ENCODE results near the gene GRM8.

Gene GRM8

GRCh38 chr7:126750207-126750911 is 502.4 kb downstream of the GRM8 start:
- Histone ChIP-seq H3K4me1 (ENCODE audit: low read length) (no peaks in the 10 kb centered on the region), H3K27ac (ENCODE audit: low read length) (no peak overlapping the region), H3K4me3 (ENCODE audit: low read length) (no peak overlapping the region), H3K79me2 (ENCODE audit: low read length) (no peaks in the 10 kb centered on the region), H3K9me2 (replicated peaks; ENCODE audit: insufficient read depth, low read length) (no peaks in the 10 kb centered on the region), H3K36me3 (replicated peaks; ENCODE audit: insufficient read depth, low read length) (no peaks in the 10 kb centered on the region), H3K27me3 (replicated peaks; ENCODE audit: insufficient read depth, low read length) (no peaks in the 10 kb centered on the region), H3F3A (ENCODE audit: insufficient read depth, low read length) (no peaks in the 10 kb centered on the region), H3K9me3 (replicated peaks; ENCODE audit: insufficient read depth, low read length) (no peaks in the 10 kb centered on the region), H3K4me2 (ENCODE audit: low read depth, low read length) (no peak overlapping the region), H4K20me1 (ENCODE audit: insufficient read depth, low read length) (no peaks in the 10 kb centered on the region), H3K9ac (ENCODE audit: low read length) (no peak overlapping the region), H2AFZ (ENCODE audit: low read length) (no peak overlapping the region)
- TF ChIP-seq EZH2phosphoT487 (IDR thresholded peaks at IDR 0.05; ENCODE audit: low read length) = no peak
- TF ChIP-seq, protein P1, sequence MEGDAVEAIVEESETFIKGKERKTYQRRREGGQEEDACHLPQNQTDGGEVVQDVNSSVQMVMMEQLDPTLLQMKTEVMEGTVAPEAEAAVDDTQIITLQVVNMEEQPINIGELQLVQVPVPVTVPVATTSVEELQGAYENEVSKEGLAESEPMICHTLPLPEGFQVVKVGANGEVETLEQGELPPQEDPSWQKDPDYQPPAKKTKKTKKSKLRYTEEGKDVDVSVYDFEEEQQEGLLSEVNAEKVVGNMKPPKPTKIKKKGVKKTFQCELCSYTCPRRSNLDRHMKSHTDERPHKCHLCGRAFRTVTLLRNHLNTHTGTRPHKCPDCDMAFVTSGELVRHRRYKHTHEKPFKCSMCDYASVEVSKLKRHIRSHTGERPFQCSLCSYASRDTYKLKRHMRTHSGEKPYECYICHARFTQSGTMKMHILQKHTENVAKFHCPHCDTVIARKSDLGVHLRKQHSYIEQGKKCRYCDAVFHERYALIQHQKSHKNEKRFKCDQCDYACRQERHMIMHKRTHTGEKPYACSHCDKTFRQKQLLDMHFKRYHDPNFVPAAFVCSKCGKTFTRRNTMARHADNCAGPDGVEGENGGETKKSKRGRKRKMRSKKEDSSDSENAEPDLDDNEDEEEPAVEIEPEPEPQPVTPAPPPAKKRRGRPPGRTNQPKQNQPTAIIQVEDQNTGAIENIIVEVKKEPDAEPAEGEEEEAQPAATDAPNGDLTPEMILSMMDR (IDR thresholded peaks at IDR 0.05; ENCODE audit: low read length) = no peak
- TF ChIP-seq EZH2 (optimal IDR thresholded peaks at IDR 0.05; ENCODE audit: low read depth, low read length) = no peak
- no peak for DNase-seq

- Histone ChIP-seq H3K36me3 (replicated peaks; ENCODE audit: insufficient read depth, low read length) (no peaks in the 10 kb centered on the region), H3F3A (ENCODE audit: insufficient read depth, low read length) (no peaks in the 10 kb centered on the region), H3K79me2 (ENCODE audit: low read length) (no peaks in the 10 kb centered on the region), H4K20me1 (ENCODE audit: insufficient read depth, low read length) (no peaks in the 10 kb centered on the region), H3K4me2 (ENCODE audit: low read depth, low read length) (no peak overlapping the region), H3K9me3 (replicated peaks; ENCODE audit: insufficient read depth, low read length) (no peaks in the 10 kb centered on the region), H3K9me2 (replicated peaks; ENCODE audit: insufficient read depth, low read length) (no peaks in the 10 kb centered on the region), H3K27ac (ENCODE audit: low read length) (no peak overlapping the region), H2AFZ (ENCODE audit: low read length) (no peak overlapping the region), H3K9ac (ENCODE audit: low read length) (no peak overlapping the region), H3K4me3 (ENCODE audit: low read length) (no peak overlapping the region), H3K4me1 (ENCODE audit: low read length) (peaks cover 9% of the 10 kb centered on the region), H3K27me3 (replicated peaks; ENCODE audit: insufficient read depth, low read length) (no peaks in the 10 kb centered on the region)
- no peak for DNase-seq
- no peak for TF ChIP-seq EZH2 (optimal IDR thresholded peaks at IDR 0.05; ENCODE audit: low read depth, low read length)
- no peak for TF ChIP-seq EZH2phosphoT487 (IDR thresholded peaks at IDR 0.05; ENCODE audit: low read length)
- TF ChIP-seq, protein P1 (IDR thresholded peaks at IDR 0.05; ENCODE audit: low read length) = no peak
Observed at GRCh38 chr7:126728967-126729366, 523.8 kb downstream of the GRM8 start.

DNA sequence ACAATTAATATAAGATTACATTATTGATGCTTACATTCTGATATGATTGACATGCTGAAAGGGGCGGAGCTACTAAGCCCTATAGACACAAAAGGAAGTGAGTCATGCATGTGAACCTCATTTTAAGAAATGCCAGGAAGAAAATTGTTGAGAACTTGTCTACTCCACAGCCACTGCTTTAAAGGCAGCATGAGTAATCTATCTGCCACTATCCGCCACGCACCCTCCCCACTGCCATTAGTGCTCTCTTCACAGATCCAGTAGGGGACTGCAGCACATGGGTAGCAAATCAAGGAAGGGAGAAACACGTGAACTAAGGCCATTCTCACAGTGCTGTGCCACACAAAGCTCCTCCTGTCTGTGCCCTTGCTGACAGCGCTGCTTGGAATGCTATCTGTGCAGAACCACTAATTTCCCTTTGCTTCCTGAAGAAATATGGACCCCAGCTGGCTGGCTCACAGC is 524.8 kb downstream of the GRM8 start:
- H3K9me3 ChIP-seq (replicated peaks; ENCODE audit: insufficient read depth, low read length) = no peaks in the 10 kb centered on the region
- peak; percentile 19 for DNase-seq
- TF ChIP-seq EZH2 (optimal IDR thresholded peaks at IDR 0.05; ENCODE audit: low read depth, low read length) (no peak), EZH2phosphoT487 (IDR thresholded peaks at IDR 0.05; ENCODE audit: low read length) (no peak)
- TF ChIP-seq, protein P1 (IDR thresholded peaks at IDR 0.05; ENCODE audit: low read length) = no peak
- peaks cover 16% of the 10 kb centered on the region for H3K4me1 ChIP-seq (ENCODE audit: low read length)
- no peak overlapping the region for H3K4me2 ChIP-seq (ENCODE audit: low read depth, low read length)
- no peaks in the 10 kb centered on the region for H3K79me2 ChIP-seq (ENCODE audit: low read length)
- H2AFZ ChIP-seq (ENCODE audit: low read length) = no peak overlapping the region; the same call in 1 of the 2 replicates
- H4K20me1 ChIP-seq (ENCODE audit: insufficient read depth, low read length) = no peaks in the 10 kb centered on the region
- H3K9ac ChIP-seq (ENCODE audit: low read length) = no peak overlapping the region
- H3K36me3 ChIP-seq (replicated peaks; ENCODE audit: insufficient read depth, low read length) = no peaks in the 10 kb centered on the region
- H3K4me3 ChIP-seq (ENCODE audit: low read length) = no peak overlapping the region
- no peaks in the 10 kb centered on the region for H3K27me3 ChIP-seq (replicated peaks; ENCODE audit: insufficient read depth, low read length)
- H3F3A ChIP-seq (ENCODE audit: insufficient read depth, low read length) = no peaks in the 10 kb centered on the region
- no peak overlapping the region for H3K27ac ChIP-seq (ENCODE audit: low read length)
- H3K9me2 ChIP-seq (replicated peaks; ENCODE audit: insufficient read depth, low read length) = no peaks in the 10 kb centered on the region
